ENCODE measurements around the gene DST. TPM values are rescaled to one million over a fixed set of nuclear protein-coding genes. Genes with fewer than 3 reads are reported as not detected.

Gene DST
- total RNA-seq, 1 experiment from 2014 or later: 91.9 TPM

GRCh38 chr6:56430629-56431600 is 211.8 kb downstream of the DST start:
- Mint-ChIP-seq H3K4me3 (no peak overlapping the region; a peak in 1 of 5 replicates), H3K9me3 (peaks cover 14 to 20% of the 10 kb centered on the region in 2 experiments), H3K27me3 (ENCODE audit: low read depth) (peaks cover 15% of the 10 kb centered on the region), H3K27ac (no peak overlapping the region), H3K4me1 (peaks cover 4 to 6% of the 10 kb centered on the region in 2 experiments), H3K36me3 (ENCODE audit: insufficient read depth in 1 of 3, low read depth in 3 of 3) (peaks cover 0 to 18% (median 0%) of the 10 kb centered on the region in 3 experiments; a peak in 5 of 7 replicates)
- WGBS (ENCODE audit: extremely low coverage, insufficient read length, low lambda C conversion rate): no CpG with 5 or more reads among the region's 34 CpGs
- no peak overlapping the region for H2BK20ac ChIP-seq (ENCODE audit: low read depth, low read length, poor library complexity, severe bottlenecking)
- H4K91ac ChIP-seq (ENCODE audit: insufficient read length, low read depth, low read length): no peak overlapping the region
- no peak overlapping the region for H3K9ac ChIP-seq (ENCODE audit: extremely low read depth, insufficient read length, low read length)
- no peaks in the 10 kb centered on the region for H3K79me2 ChIP-seq (ENCODE audit: insufficient read depth, low read length)
- no peak overlapping the region for H3K23ac ChIP-seq (ENCODE audit: insufficient read length, low read depth, low read length)
- H2BK15ac ChIP-seq (ENCODE audit: low read depth, low read length): no peak overlapping the region
- DNase-seq: no peak
- H3K14ac ChIP-seq (ENCODE audit: insufficient read depth, low read length): no peak overlapping the region
- no peaks in the 10 kb centered on the region for H3K27me3 ChIP-seq (ENCODE audit: insufficient read depth, low read length)
- H2AFZ ChIP-seq (ENCODE audit: low read length): no peak overlapping the region
- H3K18ac ChIP-seq (ENCODE audit: insufficient read length, low read depth, low read length): no peak overlapping the region
- H3K4me1 ChIP-seq (ENCODE audit: insufficient read depth, low read length): no peaks in the 10 kb centered on the region
- no peak overlapping the region for H3K4ac ChIP-seq (ENCODE audit: low read depth, low read length)
- no peaks in the 10 kb centered on the region for H3K23me2 ChIP-seq (ENCODE audit: insufficient read length, low read depth, low read length, poor library complexity, severe bottlenecking)
- no peaks in the 10 kb centered on the region for H3K79me1 ChIP-seq (ENCODE audit: insufficient read depth, low read depth, low read length, poor library complexity, severe bottlenecking)
- H3T11ph ChIP-seq (ENCODE audit: low read length): no peak overlapping the region
- no peak overlapping the region for H2AK5ac ChIP-seq (ENCODE audit: insufficient read length, low read length)
- no peaks in the 10 kb centered on the region for H4K20me1 ChIP-seq (ENCODE audit: control insufficient read depth, insufficient read depth, insufficient read length)
- no peak overlapping the region for H2BK120ac ChIP-seq (ENCODE audit: low read depth, low read length, poor library complexity, severe bottlenecking)
- H3K27ac ChIP-seq (ENCODE audit: insufficient read length, low read depth, low read length): no peak overlapping the region
- no peak overlapping the region for H2BK5ac ChIP-seq (ENCODE audit: insufficient read length, low read length)
- no peak for TF ChIP-seq CTCF (conservative IDR thresholded peaks at IDR 0.05)
- H3K56ac ChIP-seq (ENCODE audit: insufficient read length, low read depth, low read length): no peak overlapping the region
- no peak overlapping the region for H3K4me2 ChIP-seq (ENCODE audit: insufficient read depth, insufficient read length, low read length)
- H2BK12ac ChIP-seq (ENCODE audit: insufficient read length, low read depth, low read length): no peak overlapping the region
- no peak overlapping the region for H4K5ac ChIP-seq (ENCODE audit: insufficient read length, low read depth, low read length)
- H4K8ac ChIP-seq (replicated peaks; ENCODE audit: insufficient read length, low read depth, low read length): no peak overlapping the region
- no peaks in the 10 kb centered on the region for H3K9me3 ChIP-seq (ENCODE audit: control insufficient read depth, low read depth, low read length)
